Cortex of kidney (tissue), 1 donor: Measurements from ENCODE around the gene FMNL3.

ENCODE experiments used
- DNase-seq: peaks from one replicate; lab custom pipeline; 2025; lab: John Stamatoyannopoulos, UW

The FMNL3 gene

DNA sequence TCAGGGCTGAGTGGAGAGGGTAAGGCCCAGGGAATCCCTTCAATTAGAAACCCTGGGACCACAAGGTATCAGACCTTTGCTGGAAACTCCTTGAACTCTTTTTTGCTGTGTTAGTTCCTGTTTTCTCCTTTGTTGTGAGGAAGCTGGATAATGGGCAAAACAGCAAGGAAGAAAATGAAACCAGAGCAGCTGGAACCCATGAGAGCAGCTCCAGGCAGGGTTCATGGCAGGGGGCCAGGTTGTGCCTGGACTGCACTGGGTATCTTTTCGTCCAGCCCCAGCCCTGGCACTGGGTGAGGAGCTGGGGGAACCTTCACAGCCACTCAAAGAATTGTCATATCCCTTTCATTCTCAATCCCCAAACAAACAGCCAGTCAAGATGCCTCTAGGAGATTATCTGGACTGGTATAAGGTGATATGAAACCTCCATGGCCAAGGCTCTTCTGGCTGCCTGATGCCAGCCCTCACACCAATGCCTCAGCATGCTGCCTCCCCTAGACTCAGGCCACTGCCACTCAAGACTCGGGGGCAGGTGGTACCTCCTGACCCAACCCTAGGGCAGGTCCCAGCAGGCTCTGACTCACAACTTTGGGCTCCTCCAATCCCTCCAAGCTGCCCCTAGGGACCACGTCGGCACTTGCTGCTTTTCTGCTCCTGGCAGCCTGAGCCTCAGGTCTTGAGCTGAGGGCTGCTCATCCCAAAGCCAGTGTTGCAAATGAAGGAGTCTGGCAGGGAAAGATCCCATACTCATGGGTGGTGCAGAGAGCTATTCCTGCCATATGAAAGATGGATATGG lies 118.3 kb downstream of the FMNL3 start:
- no peak for DNase-seq

DNA sequence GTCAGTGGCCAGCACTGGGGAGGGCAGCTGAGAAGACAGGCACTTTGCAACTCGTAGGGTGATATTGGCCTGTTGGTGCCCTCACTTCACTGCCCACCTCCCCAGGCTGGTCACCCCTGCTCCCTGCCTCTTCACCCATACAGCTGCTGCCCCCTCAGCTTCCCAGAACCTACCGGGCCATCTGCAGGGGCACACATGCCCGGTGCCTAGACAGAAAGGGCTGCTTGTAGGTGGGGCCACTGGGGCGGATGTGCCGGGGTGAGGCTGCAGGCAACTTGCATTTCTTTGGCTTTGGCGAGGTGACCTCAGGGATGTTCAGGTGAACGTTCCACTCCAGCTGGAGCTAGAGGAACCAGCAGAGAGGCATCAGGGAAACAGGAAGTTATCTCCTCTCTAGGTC lies 118.9 kb downstream of the FMNL3 start:
- no peak for DNase-seq

DNA sequence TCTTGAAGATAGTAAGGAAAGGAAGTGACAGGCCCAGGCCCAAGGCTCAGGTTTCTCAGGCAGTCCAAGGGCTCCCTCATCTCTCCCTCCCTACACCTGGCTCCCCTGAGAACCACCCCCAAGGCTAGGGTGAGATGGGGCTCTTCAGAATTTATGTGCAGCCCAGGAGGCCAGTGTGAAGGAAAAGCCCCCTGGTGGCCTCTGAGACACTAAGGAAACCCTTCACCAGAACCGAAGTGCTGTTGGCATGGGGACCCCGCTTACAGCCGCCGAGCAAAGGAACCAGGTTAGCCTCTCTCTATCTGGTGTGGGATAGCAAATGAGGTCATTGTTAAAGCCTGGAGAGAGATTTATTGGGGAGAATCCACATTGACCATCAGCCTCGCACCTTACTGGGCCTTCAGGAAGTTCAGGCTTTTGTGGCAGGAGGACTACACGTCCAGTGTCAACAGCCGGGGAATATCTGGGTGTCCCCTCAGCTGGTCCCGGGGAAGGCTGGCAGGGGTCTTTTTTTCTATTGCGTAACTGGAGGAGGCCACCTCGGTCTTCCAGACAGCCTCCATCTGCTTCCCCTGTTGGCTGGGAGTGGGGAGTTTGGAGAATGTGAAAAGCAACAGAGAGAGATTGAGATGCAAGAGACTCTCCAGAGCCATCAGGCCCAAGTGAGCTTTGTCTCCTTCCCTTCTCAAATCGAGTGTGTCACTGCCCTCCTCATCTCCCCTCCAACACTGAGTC lies 119.9 kb downstream of the FMNL3 start:
- no peak for DNase-seq
